CD14-positive monocyte (primary cell): Measurements from ENCODE around the gene BACE2. TPM values are rescaled to one million over a fixed set of nuclear protein-coding genes. Genes with fewer than 3 reads are reported as not detected.

Source experiments
- DNase-seq, 3 donors: peaks; one replicate each; pipeline ENCODE4 v3.0.0-alpha.2; 2011 to 2022
- H2AFZ ChIP-seq: 2 replicates; pipeline ENCODE4 v1.6.0; 2012; ENCODE audit warnings: mild to moderate bottlenecking, low read depth, low read length, inconsistent platforms; ENCODE audit not compliant: insufficient read depth, poor library complexity, severe bottlenecking
- H3K27ac ChIP-seq, 2 donors: 1 replicate in 1 of 2; 2 replicates in 1 of 2; pipeline ENCODE4 v1.5.1; 2012 to 2013; ENCODE audit warnings: low read length in 2 of 2, control low read depth in 1 of 2, inconsistent platforms in 1 of 2, low read depth in 1 of 2, mild to moderate bottlenecking in 1 of 2
- H3K27me3 ChIP-seq, 2 donors: one replicate each; pipeline versions ENCODE4 v1.6.0 to v1.6.1; 2011 to 2013; ENCODE audit warnings: low read length in 2 of 2; ENCODE audit not compliant: control insufficient read depth in 2 of 2, insufficient read depth in 2 of 2
- H3K36me3 ChIP-seq, 2 donors: replicated peaks in 1 of 2; 1 replicate in 1 of 2; 2 replicates in 1 of 2; pipeline versions ENCODE4 v1.5.1 to v1.6.1; 2012 to 2013; ENCODE audit warnings: low read length in 2 of 2, control low read depth in 1 of 2, inconsistent platforms in 1 of 2, mild to moderate bottlenecking in 1 of 2; ENCODE audit not compliant: insufficient read depth in 2 of 2, control insufficient read depth in 1 of 2
- H3K4me1 ChIP-seq, 2 donors: 1 replicate in 1 of 2; 2 replicates in 1 of 2; pipeline versions ENCODE4 v1.5.1 to v1.6.1; 2012 to 2013; ENCODE audit warnings: low read length in 2 of 2, control low read depth in 1 of 2, inconsistent platforms in 1 of 2, mild to moderate bottlenecking in 1 of 2, moderate library complexity in 1 of 2; ENCODE audit not compliant: insufficient read depth in 2 of 2, control insufficient read depth in 1 of 2
- H3K4me2 ChIP-seq: replicated peaks from 2 replicates; pipeline ENCODE3; 2012; ENCODE audit warnings: low read length, moderate library complexity, mild to moderate bottlenecking; ENCODE audit not compliant: poor library complexity, severe bottlenecking; ENCODE audit errors: extremely low read depth
- H3K4me3 ChIP-seq, 3 experiments: fragments of 200-600 bp in 1 of 3; sonication (generic) in 1 of 3; replicated peaks in 1 of 3; 1 replicate in 2 of 3; 2 replicates in 1 of 3; pipeline ENCODE4 v1.5.1; 2011 to 2013; ENCODE audit warnings: low read length in 3 of 3, mild to moderate bottlenecking in 3 of 3, control low read depth in 2 of 3, low read depth in 2 of 3, inconsistent platforms in 1 of 3, moderate library complexity in 1 of 3
- H3K79me2 ChIP-seq: 2 replicates; pipeline ENCODE4 v1.6.0; 2012; ENCODE audit warnings: mild to moderate bottlenecking, control low read depth, inconsistent platforms, low read length, moderate library complexity; ENCODE audit not compliant: insufficient read depth
- H3K9ac ChIP-seq: 2 replicates; pipeline ENCODE4 v1.6.0; 2017; ENCODE audit warnings: low read length, mild to moderate bottlenecking; ENCODE audit not compliant: insufficient read depth, poor library complexity, severe bottlenecking
- H3K9me3 ChIP-seq, 2 donors: replicated peaks in 1 of 2; 1 replicate in 1 of 2; 2 replicates in 1 of 2; pipeline versions ENCODE4 v1.5.1 to v1.6.1; 2012 to 2013; ENCODE audit warnings: low read length in 2 of 2, control low read depth in 1 of 2; ENCODE audit not compliant: control insufficient read depth in 1 of 2, insufficient read depth in 1 of 2
- H4K20me1 ChIP-seq: 2 replicates; pipeline ENCODE4 v1.6.0; 2012; ENCODE audit warnings: mild to moderate bottlenecking, low read length, control low read depth, moderate library complexity; ENCODE audit not compliant: insufficient read depth
- H3K27ac Mint-ChIP-seq, 7 donors: one replicate each; pipeline ENCODE4 v1.8.0; 2020; ENCODE audit warnings: mild to moderate bottlenecking in 7 of 7, mixed read lengths in 7 of 7, moderate library complexity in 6 of 7, inconsistent platforms in 2 of 7
- H3K27me3 Mint-ChIP-seq, 3 donors: one replicate each; pipeline ENCODE4 v1.8.0; 2021 to 2022; ENCODE audit warnings: low read depth in 3 of 3, mild to moderate bottlenecking in 3 of 3, mixed read lengths in 3 of 3, moderate library complexity in 3 of 3, inconsistent platforms in 1 of 3
- H3K36me3 Mint-ChIP-seq, 2 donors: one replicate each; pipeline ENCODE4 v1.8.0; 2020; ENCODE audit warnings: mixed read lengths in 2 of 2, inconsistent platforms in 1 of 2, mild to moderate bottlenecking in 1 of 2
- H3K4me1 Mint-ChIP-seq: one replicate; pipeline ENCODE4 v1.8.0; 2020; ENCODE audit warnings: mild to moderate bottlenecking, mixed read lengths
- H3K4me3 Mint-ChIP-seq, 2 donors: one replicate each; pipeline ENCODE4 v1.8.0; 2020; ENCODE audit warnings: mild to moderate bottlenecking in 2 of 2, mixed read lengths in 2 of 2, moderate library complexity in 1 of 2
- H3K9me3 Mint-ChIP-seq, 7 donors: one replicate each; pipeline ENCODE4 v1.8.0; 2020 to 2022; ENCODE audit warnings: mixed read lengths in 7 of 7, mild to moderate bottlenecking in 6 of 7, moderate library complexity in 6 of 7, inconsistent platforms in 2 of 7
- WGBS: methylation state at CpG from one replicate; pipeline ENCODE4 v1.1.5; 2013; ENCODE audit warnings: missing lambda C conversion rate; ENCODE audit not compliant: insufficient coverage; 5-methylcytosine and 5-hydroxymethylcytosine counted together
- intact Hi-C, 2 donors: fragments of 100-400 bp; cut with micrococcal nuclease; formaldehyde crosslinking; loops; one replicate each; pipeline versions ENCODE4 v1.15.0 to v1.15.1; 2023
- polyA plus RNA-seq, 3 donors: library from polyadenylated mRNA; depleted of rRNA in 1 of 3; unstranded in 2 of 3; stranded (reverse) in 1 of 3; fragments of 300-500 nt in 2 of 3; fragments of >200 nt in 1 of 3; fragmentation: Illumina TruSeq in 2 of 3; gene quantifications; 1 replicate in 2 of 3; 2 replicates in 1 of 3; pipeline ENCODE4 v1.2.3, GENCODE V29; 2012 to 2021
- TF ChIP-seq, protein P1 (sequence below): fragments of 200-600 bp; IDR thresholded peaks from one replicate; pipeline ENCODE4 v1.8.0; 2022; ENCODE audit warnings: antibody characterized with exemption, mild to moderate bottlenecking

Gene BACE2
- polyA plus RNA-seq, 3 donors, result 0.05 to 0.26 TPM; not detected in 1

DNA sequence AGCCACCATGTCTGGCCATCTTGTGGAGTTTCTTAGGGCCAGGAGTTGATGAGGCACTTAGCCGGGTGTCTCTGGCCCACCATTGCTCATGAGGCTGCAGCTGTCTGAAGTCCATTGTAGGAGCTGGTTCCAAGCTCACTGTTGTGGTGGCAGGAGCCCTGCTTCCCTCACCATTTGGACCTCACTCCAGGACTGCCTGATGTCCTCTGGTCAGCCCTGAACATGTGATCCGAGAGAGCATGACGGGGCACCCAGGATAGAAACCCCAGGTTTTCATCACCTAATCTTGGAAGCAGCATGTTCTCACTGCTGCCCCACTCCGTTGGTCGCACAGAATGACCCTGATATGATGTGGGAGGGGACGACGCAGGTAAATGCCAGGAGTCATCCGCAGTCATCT, 92.5 kb downstream of the BACE2 start:
- TF ChIP-seq, protein P1, sequence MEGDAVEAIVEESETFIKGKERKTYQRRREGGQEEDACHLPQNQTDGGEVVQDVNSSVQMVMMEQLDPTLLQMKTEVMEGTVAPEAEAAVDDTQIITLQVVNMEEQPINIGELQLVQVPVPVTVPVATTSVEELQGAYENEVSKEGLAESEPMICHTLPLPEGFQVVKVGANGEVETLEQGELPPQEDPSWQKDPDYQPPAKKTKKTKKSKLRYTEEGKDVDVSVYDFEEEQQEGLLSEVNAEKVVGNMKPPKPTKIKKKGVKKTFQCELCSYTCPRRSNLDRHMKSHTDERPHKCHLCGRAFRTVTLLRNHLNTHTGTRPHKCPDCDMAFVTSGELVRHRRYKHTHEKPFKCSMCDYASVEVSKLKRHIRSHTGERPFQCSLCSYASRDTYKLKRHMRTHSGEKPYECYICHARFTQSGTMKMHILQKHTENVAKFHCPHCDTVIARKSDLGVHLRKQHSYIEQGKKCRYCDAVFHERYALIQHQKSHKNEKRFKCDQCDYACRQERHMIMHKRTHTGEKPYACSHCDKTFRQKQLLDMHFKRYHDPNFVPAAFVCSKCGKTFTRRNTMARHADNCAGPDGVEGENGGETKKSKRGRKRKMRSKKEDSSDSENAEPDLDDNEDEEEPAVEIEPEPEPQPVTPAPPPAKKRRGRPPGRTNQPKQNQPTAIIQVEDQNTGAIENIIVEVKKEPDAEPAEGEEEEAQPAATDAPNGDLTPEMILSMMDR, result no peak
- H3K4me3 Mint-ChIP-seq, result no peak overlapping the region
- no peak for DNase-seq

GRCh38 chr21:41267346-41267745, 99.4 kb downstream of the BACE2 start:
- TF ChIP-seq, protein P1, result no peak
- Mint-ChIP-seq H3K4me3 (no peak overlapping the region), H3K36me3 (no peaks in the 10 kb centered on the region), H3K27ac (no peak overlapping the region), H3K27me3 (peaks cover 0 to 3% (median 1%) of the 10 kb centered on the region in 3 donors), H3K4me1 (no peaks in the 10 kb centered on the region), H3K9me3 (peaks cover 9 to 23% (median 16%) of the 10 kb centered on the region in 7 donors)
- Histone ChIP-seq H2AFZ (no peak overlapping the region), H3K9ac (no peak overlapping the region), H4K20me1 (no peaks in the 10 kb centered on the region), H3K27me3 (no peaks in the 10 kb centered on the region), H3K27ac (no peak overlapping the region), H3K79me2 (no peaks in the 10 kb centered on the region), H3K36me3 (no peaks in the 10 kb centered on the region), H3K4me2 (no peak overlapping the region), H3K4me1 (no peaks in the 10 kb centered on the region), H3K9me3 (no peaks in the 10 kb centered on the region), H3K4me3 (no peak overlapping the region)
- no peak for DNase-seq
- no CpG with 5 or more reads among the region's 2 CpGs for WGBS
- intact Hi-C loops, result no loop called here

More for the DNA sequence above, 92.5 kb downstream of the BACE2 start:
- H4K20me1 ChIP-seq, result no peaks in the 10 kb centered on the region
- H3K9ac ChIP-seq, result no peak overlapping the region
- H3K4me3 ChIP-seq, result no peak overlapping the region
- H3K36me3 Mint-ChIP-seq, result no peaks in the 10 kb centered on the region
- peak overlapping the region in 1 of 7 donors; percentile 66 for H3K27ac Mint-ChIP-seq
- H3K36me3 ChIP-seq, result no peaks in the 10 kb centered on the region
- no peaks in the 10 kb centered on the region for H3K27me3 ChIP-seq
- peaks cover 4 to 13% (median 7%) of the 10 kb centered on the region in 7 donors for H3K9me3 Mint-ChIP-seq
- WGBS, result 100% methylated on average over 1 of the region's 8 CpGs
- no peak overlapping the region for H2AFZ ChIP-seq
- H3K27me3 Mint-ChIP-seq, result peaks cover 0 to 2% (median 0%) of the 10 kb centered on the region in 3 donors
- H3K27ac ChIP-seq, result no peak overlapping the region
- no peaks in the 10 kb centered on the region for H3K79me2 ChIP-seq
- no peaks in the 10 kb centered on the region for H3K4me1 Mint-ChIP-seq
- H3K9me3 ChIP-seq, result no peaks in the 10 kb centered on the region
- intact Hi-C loops, result no loop called here
- no peak overlapping the region for H3K4me2 ChIP-seq
- no peaks in the 10 kb centered on the region for H3K4me1 ChIP-seq
